Nucleus accumbens (tissue), 56 donors: Measurements from ENCODE around the gene ORMDL1.
"Not testable (repeated sequence)": the region's sequence is repeated elsewhere in the genome, so short reads cannot be mapped to it uniquely, and the experiment has no call there.

Experiments
- DNase-seq, 56 donors: peaks; one replicate each; lab custom pipeline; 2025; lab: John Stamatoyannopoulos, UW

Gene ORMDL1

DNA sequence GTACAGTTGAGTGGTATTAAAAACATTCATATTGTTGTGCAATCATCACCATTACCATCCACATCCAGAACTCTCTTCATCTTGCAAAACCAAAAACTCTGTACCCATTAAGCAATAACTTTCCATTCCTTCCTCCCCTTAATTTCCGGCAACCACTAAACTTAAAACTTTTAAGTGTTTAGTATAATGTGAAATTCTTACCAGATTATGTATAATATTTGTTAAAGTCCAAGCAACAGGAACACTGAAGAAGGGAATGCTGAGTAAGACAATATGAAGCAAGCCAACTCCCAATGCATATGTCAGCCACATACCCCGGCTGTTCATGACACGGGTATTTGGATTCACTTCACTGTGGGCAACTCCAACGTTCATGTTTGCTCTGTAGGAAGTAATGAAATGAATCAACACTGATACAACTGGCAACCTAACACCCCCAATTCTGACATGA lies 1.9 kb downstream of the ORMDL1 start:
- DNase-seq: no peak

DNA sequence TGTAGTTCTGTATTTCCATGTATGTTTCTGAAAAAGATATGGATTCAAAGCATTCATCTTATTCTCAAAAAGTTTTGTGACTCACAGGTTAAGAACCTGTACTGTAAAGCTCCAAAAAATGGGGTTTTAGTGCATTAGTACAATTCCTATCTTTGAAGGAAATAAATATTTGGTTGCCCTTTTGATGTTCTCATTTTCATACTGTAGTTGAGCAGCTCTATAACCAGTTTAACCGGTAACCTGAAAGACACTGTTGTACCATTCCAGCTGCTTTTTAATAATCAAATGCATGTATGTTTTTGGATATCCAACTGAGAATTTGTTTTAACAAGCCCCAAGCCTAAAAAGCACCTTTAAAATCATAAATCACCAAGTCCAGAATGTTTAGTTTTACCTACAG lies 11.9 kb downstream of the ORMDL1 start:
- no peak for DNase-seq

DNA sequence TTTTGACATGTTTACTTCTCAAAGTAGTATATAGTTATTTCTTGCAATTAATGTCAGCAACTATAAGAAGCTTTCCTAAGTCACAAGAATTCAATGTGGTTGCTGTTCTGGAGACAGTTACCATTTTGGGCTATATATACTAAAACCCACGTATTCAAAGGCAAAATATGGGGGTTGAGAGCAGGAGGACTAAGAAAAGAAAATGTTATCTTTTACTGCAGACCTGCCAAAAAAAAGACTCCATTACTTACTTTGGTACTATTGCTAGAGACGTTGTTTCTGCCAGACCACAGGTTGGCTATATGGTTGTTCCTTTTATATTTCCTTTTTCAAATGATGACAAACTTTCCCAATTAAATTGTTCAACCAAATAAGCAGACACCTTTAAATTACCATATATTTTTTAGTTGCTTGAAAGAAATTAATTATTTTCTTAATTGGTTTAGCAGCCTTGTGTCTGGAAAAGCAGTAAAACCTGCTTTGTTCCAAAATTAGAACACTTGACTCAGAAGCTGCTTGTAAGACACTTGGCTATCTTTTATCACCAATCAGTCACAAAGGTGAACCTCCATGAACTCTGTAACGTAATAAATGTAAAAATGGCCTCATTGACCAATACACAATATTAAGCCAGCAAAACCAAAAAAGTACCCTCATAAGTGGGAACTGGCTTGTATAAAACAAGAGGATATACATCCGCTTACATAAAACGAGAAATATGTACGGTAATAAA lies 13.4 kb downstream of the ORMDL1 start:
- DNase-seq: no peak

DNA sequence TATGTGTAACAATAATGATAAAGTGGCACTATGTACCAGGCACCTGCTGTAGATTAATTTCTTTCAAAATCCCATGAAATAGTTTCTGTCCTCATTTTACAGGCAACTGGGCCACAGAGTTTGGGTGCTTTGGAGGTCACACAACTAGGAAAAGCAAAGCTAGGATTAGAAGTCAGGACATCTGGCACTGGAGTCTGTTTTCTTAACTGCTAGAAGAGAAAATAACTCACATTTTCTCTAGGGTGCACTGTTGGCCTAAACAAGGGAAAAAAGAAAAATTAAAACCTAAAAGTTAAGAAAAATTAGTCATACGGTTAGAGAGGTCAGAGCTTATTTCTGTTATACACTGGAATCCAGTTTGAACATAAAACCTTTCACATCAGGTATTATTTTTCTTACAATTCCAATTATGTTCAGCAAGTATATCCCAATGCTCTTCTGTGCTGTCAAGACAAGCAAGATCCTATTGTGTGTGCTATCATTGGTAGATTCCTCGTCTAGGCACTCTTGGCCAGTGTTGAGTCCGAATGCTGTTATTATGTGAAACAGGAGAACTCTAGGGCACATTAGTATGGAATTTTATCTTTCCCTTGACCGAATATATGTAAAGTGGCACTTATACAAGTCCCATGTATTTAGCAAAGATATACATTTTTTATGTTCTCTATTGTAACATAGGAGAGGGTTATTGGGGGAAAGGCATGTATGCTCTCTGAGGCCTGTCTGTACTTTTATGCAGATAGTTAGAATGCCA lies 20.1 kb downstream of the ORMDL1 start:
- no peak for DNase-seq

DNA sequence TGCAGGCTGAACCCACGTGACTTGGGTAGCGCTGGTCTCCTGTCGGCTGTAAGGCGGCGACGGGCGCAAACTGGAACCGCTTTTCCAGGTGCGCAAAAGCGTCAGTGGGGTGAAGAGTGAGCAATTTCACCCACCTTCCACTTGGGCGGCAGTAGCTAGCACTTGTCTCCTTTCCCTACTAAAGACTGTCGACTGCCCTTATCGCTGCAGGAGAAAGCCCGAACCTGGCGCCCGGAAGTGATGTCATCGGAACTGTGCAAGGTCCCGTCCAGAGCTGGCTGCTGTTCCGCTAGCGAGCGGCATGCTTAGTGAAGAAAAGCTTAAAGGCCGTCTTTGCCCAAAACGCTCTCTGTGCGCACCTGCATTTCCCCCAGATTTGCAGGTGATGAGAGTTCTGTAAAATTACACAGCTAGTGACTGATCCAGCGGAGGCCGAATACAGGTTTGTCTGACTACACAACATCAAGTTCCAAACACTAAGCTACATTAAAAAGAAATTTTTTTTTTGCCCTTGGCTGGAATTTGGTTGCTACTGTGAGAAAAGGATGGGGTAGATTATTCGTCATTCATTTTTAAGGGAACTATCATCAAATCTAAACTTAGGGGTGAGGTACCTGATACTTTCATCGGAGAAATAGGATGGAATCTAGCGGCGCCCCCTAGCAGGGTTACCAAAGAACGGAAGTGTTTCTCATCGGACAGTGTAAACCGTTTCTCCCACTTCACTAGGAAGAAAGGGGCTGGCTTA lies 21.4 kb downstream of the ORMDL1 start, which contains the start of gene OSGEPL1:
Gene OSGEPL1 (minus strand): TSS at position 242 of the 748 bp plus-strand sequence. CDS start 1,152 bp downstream, outside the sequence.
- DNase-seq: peak; percentile 65 to 97 (median 88)

DNA sequence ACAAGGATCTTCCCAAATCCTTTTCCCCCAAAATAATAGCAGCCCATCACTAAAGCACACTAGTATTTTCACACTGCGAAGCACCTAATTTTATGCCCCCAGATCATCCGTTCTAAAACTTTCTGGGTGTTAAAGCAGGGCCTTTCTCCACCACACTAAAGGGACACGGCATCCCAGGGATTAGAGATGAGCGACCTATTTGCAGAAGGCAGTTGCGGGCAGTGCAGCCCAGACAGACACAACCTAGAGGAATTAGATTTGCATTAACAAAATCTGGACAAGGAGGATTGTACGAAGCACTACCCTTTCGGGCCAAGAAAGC lies 21.9 kb downstream of the ORMDL1 start:
- peak in 1 of 56 donors; percentile 52 for DNase-seq

DNA sequence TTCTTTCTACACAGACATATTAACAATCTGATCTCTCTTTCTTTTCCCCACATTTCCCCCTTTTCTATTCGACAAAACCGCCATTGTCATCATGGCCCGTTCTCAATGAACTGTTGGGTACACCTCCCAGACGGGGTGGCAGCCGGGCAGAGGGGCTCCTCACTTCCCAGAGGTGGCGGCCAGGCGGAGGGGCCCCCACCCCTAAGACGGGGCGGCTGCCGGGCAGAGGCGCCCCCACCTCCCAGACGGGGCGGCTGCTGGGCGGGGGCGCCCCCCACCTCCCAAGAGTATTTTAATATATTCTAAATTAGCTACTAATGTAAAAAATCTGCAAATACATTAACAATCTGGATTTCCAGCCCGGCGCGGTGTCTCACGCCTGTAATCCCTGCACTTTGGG lies 24.0 kb downstream of the ORMDL1 start:
- DNase-seq: not testable (repeated sequence)

DNA sequence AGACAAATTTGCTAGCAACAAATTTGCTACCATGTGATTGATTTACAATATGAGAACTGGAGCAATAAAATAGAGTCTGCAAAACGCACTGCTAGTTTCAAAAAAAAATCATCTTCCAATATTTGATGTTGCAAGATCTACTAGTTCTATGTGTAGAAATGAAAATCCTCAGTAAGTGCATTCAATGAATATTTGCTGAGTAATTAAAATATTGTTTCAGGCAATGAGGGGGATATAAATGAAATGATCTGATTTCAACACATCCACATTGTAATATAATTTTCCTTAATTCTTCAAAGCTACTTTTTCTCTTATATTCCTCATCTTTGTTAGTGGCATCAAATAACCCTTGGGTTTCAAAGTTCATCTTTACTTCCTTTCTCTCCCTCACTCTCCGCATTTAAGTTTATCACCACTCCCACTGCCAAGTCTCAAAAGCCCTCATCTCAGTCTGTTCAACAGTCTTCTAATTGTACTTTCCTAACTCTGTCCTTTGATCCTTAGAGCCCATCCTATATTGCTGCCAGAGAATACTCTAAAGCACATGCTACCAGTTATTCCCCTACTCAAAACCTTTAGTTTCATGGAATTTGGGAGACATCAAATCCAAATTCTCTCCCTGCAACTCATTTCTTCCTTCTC lies 27.7 kb downstream of the ORMDL1 start:
- DNase-seq: no peak

DNA sequence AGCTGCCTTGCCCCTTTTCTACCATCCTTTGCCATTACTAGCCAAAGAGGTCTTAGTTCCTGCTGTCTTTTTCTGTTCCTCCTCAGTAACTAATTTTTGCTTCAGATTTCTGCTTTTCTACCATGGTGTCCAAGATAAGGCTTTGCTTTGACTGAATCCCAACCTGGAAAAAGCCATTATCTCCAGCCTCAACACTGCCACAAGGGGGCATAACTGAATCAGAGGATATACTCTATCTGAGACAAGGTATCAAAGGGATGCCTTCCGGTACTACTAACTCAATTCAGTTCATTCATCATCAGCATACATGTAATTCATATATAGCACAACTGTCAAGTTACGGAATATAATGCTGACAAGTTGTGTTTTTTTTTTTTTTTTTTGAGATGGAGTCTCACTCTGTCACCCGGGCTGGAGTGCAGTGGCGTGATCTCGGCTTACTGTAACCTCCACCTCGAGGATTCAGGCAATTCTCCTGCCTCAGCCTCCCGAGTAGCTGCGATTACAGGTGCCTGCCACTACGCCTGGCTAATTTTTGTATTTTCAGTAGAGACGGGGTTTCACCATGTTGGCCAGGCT lies 33.0 kb downstream of the ORMDL1 start:
- peak in 1 of 56 donors; percentile 1 for DNase-seq

DNA sequence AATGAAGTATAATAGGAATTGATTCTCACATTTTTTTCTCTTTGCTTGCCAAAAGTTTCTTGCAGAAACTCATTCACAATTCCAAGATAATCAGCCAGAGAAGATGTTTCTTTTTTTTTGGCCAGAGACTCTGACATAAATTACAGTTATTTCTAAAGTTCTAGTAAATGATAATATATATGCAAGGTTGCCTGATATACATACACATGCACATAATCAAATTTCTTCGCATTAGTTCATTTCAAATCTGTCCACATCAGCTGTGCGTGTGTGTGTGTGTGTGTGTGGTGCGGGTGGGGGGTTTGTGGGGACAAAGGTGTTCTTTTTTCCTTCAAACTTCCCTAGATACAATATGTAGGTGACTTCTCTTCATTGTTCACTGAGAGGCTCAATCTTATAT lies 54.7 kb downstream of the ORMDL1 start:
- DNase-seq: no peak

DNA sequence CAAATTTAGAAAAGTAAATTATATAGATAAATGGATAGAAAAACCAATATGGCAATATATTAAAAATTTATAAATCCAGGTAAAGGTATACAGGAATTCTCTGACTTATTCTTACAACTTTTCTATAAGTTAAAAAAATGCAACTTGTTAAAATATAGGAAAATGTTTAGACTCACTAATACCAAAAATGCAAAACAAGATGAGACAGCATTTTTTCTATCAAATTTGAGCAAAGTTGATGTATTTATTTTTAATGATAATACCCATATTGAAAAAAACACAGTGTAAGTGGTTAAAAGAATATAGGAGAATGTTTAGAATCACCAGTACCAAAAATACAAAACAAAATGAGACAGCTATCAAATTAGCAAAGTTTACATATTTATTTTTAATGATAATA lies 57.3 kb downstream of the ORMDL1 start:
- DNase-seq: no peak

DNA sequence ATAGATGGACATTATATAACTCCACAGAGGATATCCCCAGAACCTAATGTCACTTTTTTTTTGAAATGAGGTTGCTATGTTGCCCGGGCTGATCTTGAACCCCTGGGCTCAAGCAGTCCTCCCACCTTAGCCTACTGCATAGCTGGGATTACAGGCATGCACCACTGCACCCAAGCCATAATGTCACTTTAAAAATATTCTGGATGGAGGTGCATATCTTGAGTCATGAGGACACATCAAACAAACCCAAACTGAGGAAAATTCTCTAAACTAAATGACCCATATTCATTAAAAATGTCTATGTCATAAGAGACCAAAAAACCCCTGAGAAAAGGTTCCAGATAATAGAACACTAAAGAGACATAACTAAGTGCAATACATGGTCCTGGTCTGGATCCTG lies 57.9 kb downstream of the ORMDL1 start:
- no peak for DNase-seq

DNA sequence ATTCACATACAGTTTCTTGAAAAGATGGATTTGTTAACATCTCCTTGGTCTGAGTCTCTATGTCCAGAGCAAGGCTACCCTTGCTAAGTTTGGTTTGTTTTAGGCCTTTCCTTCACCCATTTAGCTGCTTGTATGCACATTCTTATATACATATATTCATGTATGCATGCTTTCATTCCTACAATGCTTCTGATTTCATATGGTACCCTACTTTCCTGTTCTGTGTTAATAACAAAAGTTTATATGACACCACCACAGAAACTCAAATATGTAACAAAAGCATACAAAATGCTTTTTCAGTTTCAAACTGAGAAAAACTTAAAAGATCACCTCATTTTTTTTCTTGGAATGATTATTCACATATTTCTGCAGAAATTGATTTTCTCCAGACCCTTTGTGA lies 60.9 kb downstream of the ORMDL1 start:
- DNase-seq: no peak
